Breast epithelium (tissue), 3 donors: ENCODE results near the gene C11orf24.

Source experiments
- CTCF ChIP-seq, 3 donors: fragments of 450-650 bp; IDR thresholded peaks; one replicate each; pipeline ENCODE4 v1.5.1; 2016 to 2017; ENCODE audit warnings: antibody characterized with exemption in 3 of 3, mild to moderate bottlenecking in 3 of 3, moderate library complexity in 3 of 3
- POLR2A ChIP-seq: fragments of 450-650 bp; IDR thresholded peaks from one replicate; pipeline ENCODE4 v1.6.1; 2016; ENCODE audit warnings: antibody characterized with exemption, mild to moderate bottlenecking, moderate library complexity

GRCh38 chr11:68255526-68255925 lies 16.2 kb downstream of the C11orf24 start:
- TF ChIP-seq CTCF (IDR thresholded peaks at IDR 0.05) (no peak), POLR2A (no peak)
